ENCODE results near the gene IQCN.
A peak's percentile ranks its signal among the peaks of the same experiment; 100 is the strongest.

IQCN gene

GRCh38 chr19:18295034-18295451, 20.8 kb upstream of the IQCN start (continued):
- no peak for TF ChIP-seq KLF17 (tag by site-specific recombination; IDR thresholded peaks at IDR 0.05)
- 0 out of 2 replicates have a peak, but pooled peaks have one; percentile 30 for TF ChIP-seq ZNF2 (tag by site-specific recombination; IDR thresholded peaks at IDR 0.05)
- no peak for TF ChIP-seq ZNF677 (tag by site-specific recombination; IDR thresholded peaks at IDR 0.05)
- TF ChIP-seq ZNF169 (tag by site-specific recombination; IDR thresholded peaks at IDR 0.05) = 0 out of 2 replicates have a peak, but pooled peaks have one; percentile 63
- TF ChIP-seq ZNF239 (tag by site-specific recombination; IDR thresholded peaks at IDR 0.05) = peak; percentile 40; the same call in 1 of the 2 replicates
- TF ChIP-seq ZNF777 (tag by site-specific recombination; IDR thresholded peaks at IDR 0.05; ENCODE audit: borderline replicate concordance) = 0 out of 2 replicates have a peak, but pooled peaks have one; percentile 56
- 0 out of 2 replicates have a peak, but pooled peaks have one; percentile 19 for TF ChIP-seq KLF1 (tag by site-specific recombination; IDR thresholded peaks at IDR 0.05)
- no peak for TF ChIP-seq GLI2 (tag by site-specific recombination; IDR thresholded peaks at IDR 0.05; ENCODE audit: borderline replicate concordance, low read depth)
- no peak for TF ChIP-seq ZNF223 (tag by site-specific recombination; IDR thresholded peaks at IDR 0.05)
- TF ChIP-seq ZNF658 (tag by site-specific recombination; IDR thresholded peaks at IDR 0.05) = peak; percentile 94; the same call in 1 of the 2 replicates

GRCh38 chr19:18294467-18294864, 20.2 kb upstream of the IQCN start:
- H3K4me3 ChIP-seq (ENCODE audit: low read depth, low read length) = no peak overlapping the region
- ChIA-PET CTCF (interaction anchor here (2.8 kb wide), 1 partner anchor 16 kb away, joined by 22 read pairs; no protein-coding TSS in a partner anchor), POLR2A (interaction anchor here (3.6 kb wide), 1 partner anchor 13 kb away, joined by 184 read pairs; the partner anchor contains the start of gene JUND)
- no peak overlapping the region for H3K27ac ChIP-seq (ENCODE audit: extremely low read depth, low read depth, low read length)
- no peaks in the 10 kb centered on the region for H3K36me3 ChIP-seq (ENCODE audit: control insufficient read depth in 2 of 2, insufficient read depth in 1 of 2, low read length in 2 of 2)
- TF ChIP-seq ZNF10 (tag by site-specific recombination; IDR thresholded peaks at IDR 0.05) (peak; percentile 67), ZNF645 (tag by site-specific recombination; IDR thresholded peaks at IDR 0.05) (no peak), GLIS2 (tag by site-specific recombination; IDR thresholded peaks at IDR 0.05) (peak; percentile 24; the same call in 1 of the 2 replicates)
- H3K9me3 ChIP-seq (ENCODE audit: control insufficient read depth, insufficient read depth, low read depth, low read length) = no peaks in the 10 kb centered on the region
- peaks cover 2% of the 10 kb centered on the region; the same call in 1 of the 2 replicates for H3K4me1 ChIP-seq (ENCODE audit: control insufficient read depth, insufficient read depth, low read length)

- peaks cover 2% of the 10 kb centered on the region; the same call in 1 of the 2 replicates for H3K4me1 ChIP-seq (ENCODE audit: control insufficient read depth, insufficient read depth, low read length)
- POLR2A ChIA-PET = interaction anchor here (1.3 to 3.6 kb wide), 5 partner anchors 11 to 35 kb away, joined by 5 to 184 read pairs (median 12); partner anchors contain the start of genes JUND and LSM4
- H3K4me3 ChIP-seq (ENCODE audit: low read depth, low read length) = no peak overlapping the region
Measured at GRCh38 chr19:18293642-18294466, 19.6 kb upstream of the IQCN start.

More at GRCh38 chr19:18293642-18294466, 19.6 kb upstream of the IQCN start:
- CTCF ChIA-PET = interaction anchor here (0.6 to 2.8 kb wide), 3 partner anchors 15 to 95 kb away, joined by 3 to 22 read pairs (median 6); no protein-coding TSS in a partner anchor
- no peaks in the 10 kb centered on the region for H3K36me3 ChIP-seq (ENCODE audit: control insufficient read depth in 2 of 2, insufficient read depth in 1 of 2, low read length in 2 of 2)
- peak; percentile 99 for TF ChIP-seq ZNF623 (tag by site-specific recombination; IDR thresholded peaks at IDR 0.05)
- peak; percentile 36 for TF ChIP-seq PRDM10 (tag by site-specific recombination; IDR thresholded peaks at IDR 0.05)
- 0 out of 2 replicates have a peak, but pooled peaks have one; percentile 32 for TF ChIP-seq GLIS2 (tag by site-specific recombination; IDR thresholded peaks at IDR 0.05)
- TF ChIP-seq ZNF501 (tag by site-specific recombination; IDR thresholded peaks at IDR 0.05) = no peak
- TF ChIP-seq ZIC2 (tag by site-specific recombination; IDR thresholded peaks at IDR 0.05) = peak; percentile 94
- no peaks in the 10 kb centered on the region for H3K9me3 ChIP-seq (ENCODE audit: control insufficient read depth, insufficient read depth, low read depth, low read length)
- no peak overlapping the region for H3K27ac ChIP-seq (ENCODE audit: extremely low read depth, low read depth, low read length)
